Psoas muscle (tissue), 8 donors: ENCODE results near the gene SHISAL1. TPM values are rescaled to one million over a fixed set of nuclear protein-coding genes. Genes with fewer than 3 reads are reported as not detected.

Experiments used
- ATAC-seq, 4 donors: fragments of 200-7000 bp; cut with Tn5 transposase; one replicate each; pipeline ENCODE4 v1.9.1; 2020; ENCODE audit warnings: moderate library complexity in 3 of 4, mild to moderate bottlenecking in 2 of 4
- DNase-seq, 2 donors: peaks; one replicate each; pipeline ENCODE4 v3.0.0-alpha.2; 2020
- H3K27ac ChIP-seq: fragments of 200-600 bp; one replicate; pipeline ENCODE4 v1.8.0; 2022
- H3K27me3 ChIP-seq, 3 donors: fragments of 200-600 bp in 1 of 3; one replicate each; pipeline versions ENCODE4 v1.6.1 to v1.8.0; 2013 to 2022; ENCODE audit warnings: low read length in 2 of 3, mild to moderate bottlenecking in 2 of 3, moderate library complexity in 1 of 3; ENCODE audit not compliant: insufficient read depth in 3 of 3
- H3K36me3 ChIP-seq, 2 donors: fragments of 200-600 bp in 1 of 2; one replicate each; pipeline versions ENCODE4 v1.6.1 to v1.8.0; 2013 to 2022; ENCODE audit warnings: low read depth in 1 of 2, mild to moderate bottlenecking in 1 of 2, moderate library complexity in 1 of 2; ENCODE audit not compliant: insufficient read depth in 1 of 2
- H3K4me1 ChIP-seq: fragments of 200-600 bp; one replicate; pipeline ENCODE4 v1.8.0; 2022
- H3K4me3 ChIP-seq: fragments of 200-600 bp; one replicate; pipeline ENCODE4 v1.8.0; 2022; ENCODE audit warnings: mild to moderate bottlenecking
- H3K9me3 ChIP-seq: fragments of 200-600 bp; one replicate; pipeline ENCODE4 v1.8.0; 2022
- WGBS, 3 donors: extraction: QIAGEN DNeasy Blood & Tissue Kit; methylation state at CpG; one replicate each; pipeline versions ENCODE4 v1.1.6 to v1.1.7; 2013; 5-methylcytosine and 5-hydroxymethylcytosine counted together
- intact Hi-C, 2 donors: fragments of 100-400 bp; cut with DNase I; formaldehyde crosslinking; loops; one replicate each; pipeline versions ENCODE4 v1.11.0 to v1.14.2; 2022
- polyA plus RNA-seq, 3 donors: library from polyadenylated mRNA; stranded (reverse); fragments of 200-250 nt; gene quantifications; one replicate each; pipeline ENCODE4 v1.2.3, GENCODE V29; 2013
- total RNA-seq, 4 donors: library from RNA; stranded (reverse); fragmentation: NEBNext Ultra II Directional in 2 of 4; extraction: Animal tissue kit (Norgen Biotek cat#: 25700) in 2 of 4; gene quantifications; one replicate each; pipeline versions ENCODE4 v1.2.1 to v1.2.4, GENCODE V29; 2021 to 2023
- TF ChIP-seq, protein P1 (sequence below): fragments of 200-600 bp; IDR thresholded peaks from one replicate; pipeline ENCODE4 v1.8.0; 2022; ENCODE audit warnings: antibody characterized with exemption
- donor health status: healthy with polysubstance abuse.
- donor health status: DM: no; HTN: no; CAD: no; lungs with moderate emphysema.
- donor health status: Bipolar disorder and iron deficiency.
- donor health status: healthy.
- donor health status: DM: yes; HTN: yes; CAD: no.
- donor health status: DM: no; HTN: no; CAD: no.
- donor health status: DM: no; HTN: no; CAD: no.
- donor health status: DM: yes; HTN: yes; CAD: no.

SHISAL1 gene
- total and polyA plus RNA-seq, 7 donors, result 0.01 to 0.24 (median 0.06) TPM; not detected in 1

DNA sequence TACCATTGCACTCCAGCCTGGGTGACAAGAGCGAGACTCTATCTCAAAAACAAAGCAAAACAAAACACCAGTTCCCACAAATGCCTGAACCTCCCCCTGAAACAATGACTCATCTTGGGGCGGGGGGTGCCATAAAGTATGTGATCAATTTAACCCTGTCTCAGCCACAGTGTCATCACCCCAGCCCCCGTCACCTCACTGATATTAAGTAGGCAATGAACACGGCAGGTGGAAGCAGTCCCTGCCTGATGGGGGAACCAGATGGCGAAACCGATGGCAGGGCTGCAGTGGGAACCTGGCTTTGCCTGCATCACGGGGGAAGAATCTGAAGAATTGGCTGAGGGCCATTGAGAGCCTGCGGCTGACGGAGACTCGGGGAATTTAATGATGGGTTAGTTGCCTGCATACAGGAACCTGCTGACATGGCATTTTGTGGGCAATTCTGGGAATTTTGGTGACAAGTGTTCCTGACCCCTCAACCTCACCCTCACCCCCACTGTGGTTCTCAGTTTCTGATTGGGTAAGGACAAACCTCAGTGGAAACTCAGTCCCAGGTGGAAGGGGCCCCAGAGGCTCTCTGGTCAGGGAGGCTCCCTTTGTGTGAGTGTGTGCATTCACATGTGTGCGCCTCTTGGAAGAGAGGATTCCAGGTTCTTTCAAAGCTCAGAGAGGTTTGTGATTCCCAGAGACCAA is 39.1 kb upstream of the SHISAL1 start:
- 15 to 27% (median 22%) methylated on average over 11 of the region's 11 CpGs for WGBS, 3 donors

DNA sequence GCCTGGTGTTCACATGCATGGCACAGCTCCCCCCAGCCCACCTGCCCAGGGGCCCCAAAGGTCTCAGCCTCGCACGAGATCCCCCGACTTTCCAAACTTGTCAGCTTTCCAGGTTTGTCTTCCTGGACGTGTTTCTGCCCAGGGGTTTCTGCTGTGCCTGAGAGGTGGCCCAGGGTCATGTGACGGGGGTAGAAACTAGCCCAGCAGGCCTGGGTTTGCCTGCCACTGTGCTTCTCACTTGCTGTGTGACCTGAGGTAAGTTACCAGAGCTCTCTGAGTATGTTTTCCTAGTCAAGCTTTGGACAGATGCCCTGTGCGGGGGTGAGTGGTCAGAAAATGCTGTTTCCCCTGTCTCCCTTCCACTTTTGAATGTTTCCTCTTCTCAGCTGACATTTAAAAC is 38.3 kb upstream of the SHISAL1 start:
- WGBS, 3 donors, result 55 to 63% (median 62%) methylated on average over 6 of the region's 6 CpGs
- H3K27me3 ChIP-seq, result peaks cover 0 to 50% (median 15%) of the 10 kb centered on the region in 3 donors
- intact Hi-C loops, result no loop called here
- TF ChIP-seq, protein P1, sequence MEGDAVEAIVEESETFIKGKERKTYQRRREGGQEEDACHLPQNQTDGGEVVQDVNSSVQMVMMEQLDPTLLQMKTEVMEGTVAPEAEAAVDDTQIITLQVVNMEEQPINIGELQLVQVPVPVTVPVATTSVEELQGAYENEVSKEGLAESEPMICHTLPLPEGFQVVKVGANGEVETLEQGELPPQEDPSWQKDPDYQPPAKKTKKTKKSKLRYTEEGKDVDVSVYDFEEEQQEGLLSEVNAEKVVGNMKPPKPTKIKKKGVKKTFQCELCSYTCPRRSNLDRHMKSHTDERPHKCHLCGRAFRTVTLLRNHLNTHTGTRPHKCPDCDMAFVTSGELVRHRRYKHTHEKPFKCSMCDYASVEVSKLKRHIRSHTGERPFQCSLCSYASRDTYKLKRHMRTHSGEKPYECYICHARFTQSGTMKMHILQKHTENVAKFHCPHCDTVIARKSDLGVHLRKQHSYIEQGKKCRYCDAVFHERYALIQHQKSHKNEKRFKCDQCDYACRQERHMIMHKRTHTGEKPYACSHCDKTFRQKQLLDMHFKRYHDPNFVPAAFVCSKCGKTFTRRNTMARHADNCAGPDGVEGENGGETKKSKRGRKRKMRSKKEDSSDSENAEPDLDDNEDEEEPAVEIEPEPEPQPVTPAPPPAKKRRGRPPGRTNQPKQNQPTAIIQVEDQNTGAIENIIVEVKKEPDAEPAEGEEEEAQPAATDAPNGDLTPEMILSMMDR, result no peak
- ATAC-seq (no peak), DNase-seq (no peak)
- H3K4me1 ChIP-seq, result no peaks in the 10 kb centered on the region
- no peak overlapping the region for H3K27ac ChIP-seq
- H3K4me3 ChIP-seq, result no peak overlapping the region
- H3K36me3 ChIP-seq, result no peaks in the 10 kb centered on the region
- H3K9me3 ChIP-seq, result no peaks in the 10 kb centered on the region

More for the DNA sequence above, 39.1 kb upstream of the SHISAL1 start:
- Histone ChIP-seq H3K4me1 (no peaks in the 10 kb centered on the region), H3K27me3 (peaks cover 0 to 51% (median 15%) of the 10 kb centered on the region in 3 donors), H3K4me3 (no peak overlapping the region), H3K27ac (no peak overlapping the region), H3K9me3 (no peaks in the 10 kb centered on the region), H3K36me3 (no peaks in the 10 kb centered on the region)
- intact Hi-C loops, result no loop called here
- no peak for ATAC-seq
- DNase-seq, result no peak
- TF ChIP-seq, protein P1, result no peak

DNA sequence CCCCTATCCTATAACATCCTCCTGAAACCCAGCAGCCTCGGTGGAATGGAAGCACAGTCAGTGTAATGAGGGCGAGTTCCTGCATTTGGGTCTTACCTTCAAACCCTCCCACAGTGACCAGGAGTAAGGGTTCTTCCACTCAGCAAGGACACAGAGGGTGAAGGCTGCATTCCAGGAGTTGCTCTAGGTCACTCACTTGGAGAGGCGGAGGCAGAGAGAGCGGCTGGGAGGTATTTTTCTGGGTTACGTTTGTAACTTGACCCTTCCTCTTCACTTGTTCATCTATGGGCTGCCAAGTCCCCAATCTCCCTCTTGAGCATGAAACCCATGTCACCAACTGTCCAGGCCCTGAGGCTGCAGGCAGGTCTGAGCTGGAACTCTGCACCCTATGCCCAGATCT is 36.8 kb upstream of the SHISAL1 start:
- ATAC-seq, result no peak
- no peaks in the 10 kb centered on the region for H3K4me1 ChIP-seq
- DNase-seq, result no peak
- H3K36me3 ChIP-seq, result no peaks in the 10 kb centered on the region
- H3K9me3 ChIP-seq, result no peaks in the 10 kb centered on the region
- peaks cover 0 to 39% (median 15%) of the 10 kb centered on the region in 3 donors for H3K27me3 ChIP-seq
- no peak overlapping the region for H3K4me3 ChIP-seq
- intact Hi-C loops, result no loop called here
- H3K27ac ChIP-seq, result no peak overlapping the region
- TF ChIP-seq, protein P1, result no peak
- WGBS, 3 donors, result 36 to 55% (median 44%) methylated on average over 5 of the region's 5 CpGs

DNA sequence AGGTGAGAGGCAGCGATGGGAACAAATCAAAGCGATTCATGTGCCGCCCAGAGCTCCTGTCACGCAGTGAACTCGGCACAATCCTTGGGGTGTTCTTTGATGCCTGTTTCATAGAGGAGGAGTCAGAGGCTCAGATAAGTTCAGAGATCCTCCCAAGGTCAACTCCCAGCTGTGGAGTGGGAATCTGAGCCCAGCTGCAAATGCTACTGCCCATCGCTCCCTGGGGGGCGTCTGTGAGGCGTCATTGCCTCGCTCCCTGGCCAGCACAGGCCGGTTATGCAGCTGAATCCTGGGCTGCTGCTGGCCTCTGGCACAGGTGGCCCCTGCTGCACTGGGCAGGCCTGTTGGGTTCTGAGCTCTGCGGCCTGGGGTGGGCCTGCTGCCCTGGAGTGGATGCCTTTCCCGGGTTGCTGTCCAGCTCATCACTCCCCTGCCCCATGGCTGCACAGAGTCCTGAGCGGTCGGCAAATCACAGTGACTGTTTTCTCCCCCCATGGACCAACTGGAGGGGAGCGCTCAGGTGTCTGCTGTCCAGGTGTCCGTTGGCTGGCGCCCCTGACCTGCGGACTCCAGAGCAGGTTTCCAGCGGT is 36.3 kb upstream of the SHISAL1 start:
- TF ChIP-seq, protein P1, result no peak
- ATAC-seq (peak in 1 of 4 donors; percentile 35), DNase-seq (no peak)
- no peak overlapping the region for H3K27ac ChIP-seq
- H3K4me1 ChIP-seq, result no peaks in the 10 kb centered on the region
- 35 to 43% (median 41%) methylated on average over 19 of the region's 19 CpGs for WGBS, 3 donors
- no peaks in the 10 kb centered on the region for H3K36me3 ChIP-seq
- intact Hi-C loops, result no loop called here
- no peak overlapping the region for H3K4me3 ChIP-seq
- H3K27me3 ChIP-seq, result peaks cover 0 to 37% (median 15%) of the 10 kb centered on the region in 3 donors
- H3K9me3 ChIP-seq, result no peaks in the 10 kb centered on the region
